GM11168 (cell line): ENCODE data around the gene GNAS-AS1.
"Not testable (repeated sequence)": the region's sequence is repeated elsewhere in the genome, so short reads cannot be mapped to it uniquely, and the experiment has no call there.

Source experiments
- in situ Hi-C: fragments of 300-500 bp; cut with MboI; formaldehyde crosslinking; loops from one replicate; pipeline ENCODE4 v1.12.0; 2022; ENCODE audit warnings: low sequenced_read_pairs; ENCODE audit not compliant: unreplicated experiment

GNAS-AS1 gene

DNA sequence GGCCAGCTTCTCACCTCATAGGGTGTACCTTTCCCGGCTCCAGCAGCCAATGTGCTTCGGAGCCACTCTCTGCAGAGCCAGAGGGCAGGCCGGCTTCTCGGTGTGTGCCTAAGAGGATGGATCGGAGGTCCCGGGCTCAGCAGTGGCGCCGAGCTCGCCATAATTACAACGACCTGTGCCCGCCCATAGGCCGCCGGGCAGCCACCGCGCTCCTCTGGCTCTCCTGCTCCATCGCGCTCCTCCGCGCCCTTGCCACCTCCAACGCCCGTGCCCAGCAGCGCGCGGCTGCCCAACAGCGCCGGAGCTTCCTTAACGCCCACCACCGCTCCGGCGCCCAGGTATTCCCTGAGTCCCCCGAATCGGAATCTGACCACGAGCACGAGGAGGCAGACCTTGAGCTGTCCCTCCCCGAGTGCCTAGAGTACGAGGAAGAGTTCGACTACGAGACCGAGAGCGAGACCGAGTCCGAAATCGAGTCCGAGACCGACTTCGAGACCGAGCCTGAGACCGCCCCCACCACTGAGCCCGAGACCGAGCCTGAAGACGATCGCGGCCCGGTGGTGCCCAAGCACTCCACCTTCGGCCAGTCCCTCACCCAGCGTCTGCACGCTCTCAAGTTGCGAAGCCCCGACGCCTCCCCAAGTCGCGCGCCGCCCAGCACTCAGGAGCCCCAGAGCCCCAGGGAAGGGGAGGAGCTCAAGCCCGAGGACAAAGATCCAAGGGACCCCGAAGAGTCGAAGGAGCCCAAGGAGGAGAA is 10.5 kb downstream of the GNAS-AS1 start:
- in situ Hi-C loops: no loop called here

DNA sequence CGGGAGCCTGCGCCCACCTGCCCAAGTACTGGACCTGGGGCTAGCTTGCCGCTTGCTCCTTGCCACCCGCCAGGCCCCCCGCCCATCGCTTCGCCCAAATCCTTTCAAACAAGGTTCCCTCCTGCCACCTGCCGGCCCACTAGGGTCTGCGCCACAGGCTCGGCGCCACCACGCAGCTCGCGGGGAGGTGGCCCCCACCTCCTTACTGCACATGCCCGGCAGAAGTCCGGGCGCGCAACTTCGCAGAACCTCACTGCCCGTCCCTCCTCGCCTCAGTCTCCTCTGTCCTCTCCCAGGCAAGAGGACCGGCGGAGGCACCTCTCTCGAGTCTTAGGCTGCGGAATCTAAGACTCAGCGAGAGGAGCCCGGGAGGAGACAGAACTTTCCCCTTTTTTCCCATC is 11.2 kb downstream of the GNAS-AS1 start:
- in situ Hi-C loops: no loop called here

DNA sequence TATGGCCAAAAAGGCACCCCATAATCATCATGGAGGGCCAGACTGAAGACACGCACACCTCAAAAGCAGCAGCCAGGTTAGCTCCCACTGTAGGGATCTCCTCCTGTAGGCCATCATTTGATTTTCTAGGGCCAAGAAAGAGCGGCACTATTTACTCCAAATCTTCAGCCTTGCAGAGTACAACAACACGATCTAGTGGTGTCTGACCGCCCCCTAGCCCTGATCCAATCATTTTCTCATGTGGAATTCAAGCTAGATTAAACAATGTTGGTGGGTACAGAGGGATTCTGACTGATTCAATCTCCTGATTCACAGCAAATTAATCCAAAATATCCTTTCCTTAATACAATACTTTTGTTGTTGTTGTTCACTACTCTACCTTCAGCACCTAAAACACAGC is 12.5 kb downstream of the GNAS-AS1 start:
- in situ Hi-C loops: no loop called here

DNA sequence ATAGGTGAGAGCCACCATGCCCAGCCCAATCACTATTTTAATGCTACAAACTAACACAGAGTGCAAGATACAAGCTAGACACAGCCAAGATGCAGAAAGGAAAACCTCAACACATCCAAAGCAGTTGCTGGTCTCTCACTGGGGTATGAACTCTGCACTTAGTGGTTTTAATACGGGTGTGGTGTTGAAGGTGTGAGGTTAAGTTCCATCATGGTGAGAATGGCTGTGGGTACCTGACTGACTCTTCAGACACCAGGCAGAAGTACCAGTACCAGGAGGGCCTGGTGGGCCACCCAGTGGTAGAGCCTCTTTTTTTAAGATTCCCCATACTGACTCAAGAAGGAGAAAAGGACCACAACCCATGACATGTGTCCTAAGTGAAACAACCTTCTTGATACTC is 13.0 kb downstream of the GNAS-AS1 start:
- in situ Hi-C loops: no loop called here

DNA sequence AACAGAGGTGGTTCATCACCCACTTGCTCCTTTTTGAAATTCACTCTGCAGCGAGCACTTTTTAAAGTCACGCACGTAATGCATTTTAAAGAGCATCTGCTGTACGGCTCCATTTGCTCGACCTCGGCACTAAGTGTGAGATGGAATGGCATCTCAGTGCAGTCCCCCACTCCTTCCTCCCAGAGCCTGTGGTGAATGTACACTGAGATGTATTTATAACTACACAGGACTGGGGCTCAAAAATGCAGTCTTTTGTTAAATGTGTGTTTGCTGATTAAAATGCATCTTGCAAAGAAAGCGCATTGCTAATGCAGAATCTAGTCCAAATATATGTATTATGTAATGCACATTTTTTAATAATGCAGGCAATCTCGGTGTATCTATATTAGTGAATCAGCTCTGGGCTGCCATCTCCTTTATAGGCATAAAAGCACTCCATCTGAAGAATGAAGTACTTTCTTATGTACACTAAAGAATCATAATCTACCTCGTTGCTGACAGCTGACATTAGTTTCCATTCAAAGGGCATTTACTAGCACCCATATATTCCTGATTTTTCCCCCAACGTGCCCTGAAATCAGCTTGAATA is 14.0 kb downstream of the GNAS-AS1 start:
- in situ Hi-C loops: no loop called here

DNA sequence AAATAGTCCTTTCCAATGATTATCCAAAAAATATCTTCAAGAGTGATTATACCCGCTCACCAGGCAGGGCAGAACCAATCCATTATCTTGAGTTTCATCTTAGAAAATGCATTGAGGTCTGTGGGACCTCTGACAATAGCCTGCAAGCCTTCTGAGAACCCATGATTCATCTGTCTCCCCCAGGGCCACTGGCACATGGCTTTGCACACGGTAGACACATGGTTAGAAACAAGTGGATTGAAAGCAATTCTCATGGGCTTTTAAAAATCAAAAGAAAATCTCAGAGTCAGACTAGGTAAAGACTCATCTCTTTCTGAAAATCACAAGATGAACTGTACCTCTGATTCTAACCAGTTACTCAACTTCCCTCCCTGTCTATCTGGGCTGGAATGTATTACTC is 15.5 kb downstream of the GNAS-AS1 start:
- in situ Hi-C loops: no loop called here

DNA sequence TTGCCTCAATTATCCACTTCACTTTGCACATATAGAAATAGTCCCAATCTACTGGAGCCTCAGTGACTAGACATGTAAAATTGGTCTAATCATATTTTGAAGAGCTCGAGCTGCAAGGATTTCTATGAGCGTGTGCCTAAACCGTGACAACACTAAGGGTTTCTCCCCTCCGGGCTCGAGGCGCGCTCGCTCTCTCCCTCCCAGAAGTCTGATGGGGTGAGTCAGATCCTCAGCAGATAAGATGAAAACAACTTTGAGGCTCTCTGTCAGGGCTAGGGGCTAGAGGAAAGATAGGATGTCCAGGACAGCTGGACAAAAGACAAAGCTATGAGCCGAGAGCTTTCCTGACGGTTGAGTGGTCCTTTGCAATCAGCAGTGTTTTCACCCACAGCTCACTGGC is 16.8 kb downstream of the GNAS-AS1 start:
- in situ Hi-C loops: no loop called here

DNA sequence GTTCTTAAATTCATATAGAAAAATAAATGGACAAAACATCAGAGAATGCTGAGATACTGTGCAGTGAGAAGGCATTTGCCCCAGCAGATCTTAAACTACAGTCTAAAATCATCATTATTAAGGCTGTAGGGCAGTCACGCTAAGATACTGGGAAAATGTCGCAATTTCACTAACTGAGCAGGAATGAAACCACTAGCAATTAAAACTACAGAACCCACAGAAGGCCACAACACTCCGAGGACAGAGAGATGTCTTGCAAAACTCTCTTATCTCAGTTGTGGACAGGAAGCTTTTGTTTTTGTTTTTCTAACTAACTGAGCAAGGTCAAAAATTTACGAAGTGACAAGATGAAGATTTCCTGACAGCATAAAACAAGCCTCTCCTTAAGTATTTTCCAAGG is 18.2 kb downstream of the GNAS-AS1 start:
- in situ Hi-C loops: no loop called here

DNA sequence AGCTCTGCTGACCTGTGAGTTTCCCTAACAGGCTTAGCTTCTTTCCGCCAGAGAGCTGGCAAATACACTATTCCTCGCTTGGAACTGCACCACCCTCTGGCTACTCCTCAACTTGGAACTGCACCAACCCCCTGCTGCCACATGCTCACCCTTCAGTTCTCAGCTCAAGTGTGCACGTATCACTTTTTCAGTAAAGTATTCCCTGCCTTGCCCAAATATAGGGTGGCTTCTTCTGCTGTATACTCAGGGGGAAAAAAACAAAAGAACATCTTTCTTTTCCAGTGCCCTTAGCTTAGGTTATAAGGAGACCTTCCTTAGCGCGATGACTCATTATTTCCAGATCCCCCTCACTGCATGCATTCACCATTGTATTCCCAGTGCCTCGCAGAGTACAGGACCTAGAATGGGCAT is 21.2 kb downstream of the GNAS-AS1 start:
- in situ Hi-C loops: no loop called here

DNA sequence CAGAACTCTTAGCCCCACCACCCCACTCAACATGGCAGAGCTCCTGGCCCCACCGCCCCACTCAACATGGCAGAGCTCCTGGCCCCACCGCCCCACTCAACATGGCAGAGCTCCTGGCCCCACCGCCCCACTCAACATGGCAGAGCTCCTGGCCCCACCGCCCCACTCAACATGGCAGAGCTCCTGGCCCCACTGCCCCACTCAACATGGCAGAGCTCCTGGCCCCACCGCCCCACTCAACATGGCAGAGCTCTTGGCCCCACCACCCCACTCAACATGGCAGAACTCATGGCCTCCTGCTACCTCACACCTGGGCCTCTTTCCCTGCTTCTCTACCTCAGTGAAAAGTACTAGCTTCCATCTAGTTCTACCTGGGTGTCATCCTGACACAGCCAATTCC is 21.9 kb downstream of the GNAS-AS1 start:
- in situ Hi-C loops: not testable (repeated sequence)

DNA sequence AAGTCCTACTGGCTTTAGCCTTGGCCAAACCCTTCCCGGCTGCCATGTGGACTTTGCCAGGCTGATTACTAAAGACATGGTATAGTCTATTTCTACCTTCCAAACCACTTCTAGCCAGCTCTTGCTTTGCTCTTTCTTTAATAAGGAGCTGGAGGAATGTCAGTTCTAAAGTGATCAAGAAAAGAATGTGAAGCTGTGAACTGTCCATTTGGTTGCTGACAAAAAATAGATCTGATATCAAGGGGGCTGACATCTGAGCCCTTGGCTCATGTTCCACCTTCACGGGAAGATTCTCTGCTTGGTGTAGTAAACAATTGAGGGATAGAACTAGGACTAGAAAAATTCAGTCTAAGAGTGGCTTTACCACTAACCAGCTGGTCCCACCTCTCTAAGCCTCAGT is 22.6 kb downstream of the GNAS-AS1 start:
- in situ Hi-C loops: no loop called here

DNA sequence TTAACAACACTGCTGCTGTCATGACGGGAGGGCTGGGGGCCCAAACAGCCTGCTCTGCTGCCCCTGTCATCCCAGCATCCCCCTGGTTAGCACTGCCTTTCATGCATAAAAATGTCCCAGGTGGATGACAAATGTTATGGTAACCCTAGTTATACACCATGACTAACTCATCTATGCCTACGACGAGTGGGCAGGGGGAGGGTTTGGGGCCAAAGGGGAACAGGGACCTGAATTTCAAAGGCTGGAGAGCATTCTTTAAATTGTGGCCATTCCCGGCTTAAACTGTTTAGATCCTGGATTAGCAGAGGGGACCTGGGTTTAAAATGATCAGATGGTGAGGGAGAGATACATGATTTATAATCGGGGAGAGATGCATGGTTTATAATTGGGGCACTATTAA is 24.4 kb downstream of the GNAS-AS1 start:
- in situ Hi-C loops: no loop called here

DNA sequence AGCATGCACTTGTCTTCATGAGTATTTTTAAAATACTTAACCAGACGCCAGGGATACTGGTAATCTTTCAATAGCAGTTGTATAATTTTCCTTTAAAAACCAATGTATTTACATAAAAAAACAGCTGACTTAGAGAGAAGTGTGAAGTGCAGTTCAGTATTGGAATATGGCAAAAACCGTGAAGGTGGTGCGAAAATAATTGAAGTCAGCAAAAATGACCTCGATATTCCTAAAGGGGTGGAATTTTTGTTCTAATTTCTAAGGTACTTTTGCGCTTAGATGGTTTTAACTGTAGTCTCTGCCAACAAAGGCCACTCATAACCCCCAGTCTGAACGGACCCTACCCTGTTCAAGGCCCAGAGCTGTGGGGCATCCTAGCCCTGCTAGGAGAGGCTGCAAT is 25.3 kb downstream of the GNAS-AS1 start:
- in situ Hi-C loops: no loop called here

DNA sequence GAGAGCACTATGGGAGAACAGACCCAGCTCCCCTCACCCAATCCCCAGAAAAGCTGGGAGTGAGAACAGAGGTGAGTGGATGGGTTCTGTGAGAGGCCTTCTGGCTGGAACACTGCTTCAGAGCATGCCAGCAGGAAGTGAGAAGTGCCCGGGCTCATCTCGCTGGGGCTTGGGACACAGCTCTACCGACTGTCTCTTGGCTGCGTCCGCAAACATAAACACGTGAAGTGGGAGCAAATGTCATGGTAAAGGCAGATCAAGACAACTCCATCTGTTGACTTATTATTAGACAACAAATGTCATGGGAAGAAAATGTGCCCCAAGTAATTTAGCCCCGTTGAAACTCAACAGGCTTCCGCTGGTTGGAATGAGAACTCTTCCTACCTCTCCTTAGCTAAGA is 25.9 kb downstream of the GNAS-AS1 start:
- in situ Hi-C loops: no loop called here

DNA sequence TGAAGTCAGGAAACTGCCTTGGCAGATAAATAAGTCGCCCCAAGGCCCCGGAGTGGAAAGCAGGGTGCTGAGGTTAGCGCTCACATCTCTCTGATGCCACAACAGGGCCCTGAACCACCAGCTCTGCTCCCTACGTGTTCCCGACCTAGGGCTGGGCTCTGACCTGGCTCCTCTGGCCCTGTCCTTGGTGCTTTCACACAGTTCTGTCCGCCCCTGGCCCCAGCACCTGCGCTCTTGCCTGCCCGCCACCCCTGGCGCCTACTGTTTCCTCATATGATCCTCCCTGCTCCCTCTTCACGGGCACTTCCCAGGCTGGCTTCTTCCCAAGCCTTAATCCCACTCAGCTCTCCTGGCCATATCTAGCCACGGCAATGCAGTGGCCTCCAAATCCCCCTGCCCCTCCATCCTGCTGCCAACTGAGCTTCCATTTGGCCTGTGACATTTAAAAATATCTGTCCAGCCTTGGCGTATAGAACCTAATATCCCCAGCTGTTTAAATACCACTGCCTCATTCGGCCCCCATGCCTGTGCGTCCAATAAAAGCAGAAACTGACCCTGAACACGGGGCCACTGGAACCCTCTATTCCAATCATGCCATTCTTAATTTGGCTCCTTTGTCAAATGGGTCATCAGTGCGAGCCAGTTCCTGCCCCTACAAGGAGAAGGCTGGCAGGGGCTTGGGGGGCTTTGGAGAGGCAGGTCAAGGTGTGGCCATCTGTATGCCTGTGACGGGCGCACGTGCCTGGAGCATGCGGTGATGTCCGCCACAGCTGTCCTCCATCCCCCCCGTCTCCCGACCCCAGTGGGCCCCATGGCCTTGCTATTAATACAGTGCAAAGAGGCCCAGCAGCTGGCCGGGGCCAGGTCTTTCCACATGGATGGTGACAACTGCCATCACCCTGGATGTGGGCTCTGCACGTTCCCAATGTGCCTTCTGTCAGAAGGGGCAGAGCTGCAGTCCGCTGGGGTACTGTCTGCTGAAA is 27.7 kb downstream of the GNAS-AS1 start:
- in situ Hi-C loops: no loop called here

DNA sequence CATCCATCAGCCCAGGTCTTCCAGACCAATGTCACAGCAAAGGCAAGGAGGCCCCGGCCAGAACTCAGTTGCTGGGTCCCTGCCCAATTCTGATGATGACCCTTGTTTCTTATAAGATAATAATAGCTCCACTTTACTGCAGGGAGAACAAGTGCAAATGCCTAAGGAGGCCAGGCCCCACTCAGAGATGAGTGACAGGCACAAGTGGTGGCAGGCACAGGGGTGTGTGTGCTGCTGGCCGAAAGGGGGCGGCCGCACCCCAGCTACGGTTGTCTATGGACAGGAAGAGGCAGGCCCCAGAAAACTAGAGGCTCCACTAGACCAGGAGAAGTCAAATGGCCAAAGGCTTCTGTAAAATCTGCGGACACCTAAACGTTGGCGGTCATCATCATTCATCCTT is 28.6 kb downstream of the GNAS-AS1 start:
- in situ Hi-C loops: no loop called here

DNA sequence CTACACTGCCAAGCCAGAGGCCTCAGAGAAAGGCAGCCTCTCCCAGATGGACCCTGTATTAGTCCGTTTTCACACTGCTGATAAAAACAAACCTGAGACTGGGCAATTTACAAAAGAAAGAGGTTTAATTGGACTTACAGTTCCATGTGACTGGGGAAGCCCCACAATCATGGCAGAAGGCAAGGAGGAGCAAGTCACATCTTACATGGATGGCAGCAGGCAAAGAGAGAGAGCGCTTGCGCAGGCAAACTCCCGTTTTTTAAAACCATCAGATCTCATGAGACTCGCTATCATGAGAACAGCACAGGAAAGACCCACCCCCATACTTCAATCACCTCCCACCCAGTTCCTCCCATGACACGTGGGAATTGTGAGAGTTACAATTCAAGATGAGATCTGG is 30.2 kb downstream of the GNAS-AS1 start:
- in situ Hi-C loops: not testable (repeated sequence)

DNA sequence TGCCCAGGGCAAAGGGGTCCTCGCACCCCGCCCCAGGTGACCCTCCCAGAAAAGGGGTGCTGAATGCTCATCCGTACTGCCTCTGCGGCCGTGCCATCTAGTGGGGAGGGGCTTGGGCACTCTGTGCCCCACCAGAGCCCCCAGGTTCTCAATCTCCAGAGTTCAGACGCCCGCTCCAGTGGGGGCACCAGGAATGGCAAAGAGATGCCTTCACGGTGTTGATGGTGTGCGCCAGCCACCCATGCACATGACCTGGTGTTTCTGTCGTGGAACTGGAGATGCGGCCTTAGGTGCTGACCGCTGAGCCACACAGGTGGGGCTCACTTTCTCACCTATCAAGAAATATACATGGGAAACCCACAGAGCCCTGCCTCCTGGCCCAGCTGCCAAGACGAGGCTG is 30.8 kb downstream of the GNAS-AS1 start:
- in situ Hi-C loops: no loop called here

DNA sequence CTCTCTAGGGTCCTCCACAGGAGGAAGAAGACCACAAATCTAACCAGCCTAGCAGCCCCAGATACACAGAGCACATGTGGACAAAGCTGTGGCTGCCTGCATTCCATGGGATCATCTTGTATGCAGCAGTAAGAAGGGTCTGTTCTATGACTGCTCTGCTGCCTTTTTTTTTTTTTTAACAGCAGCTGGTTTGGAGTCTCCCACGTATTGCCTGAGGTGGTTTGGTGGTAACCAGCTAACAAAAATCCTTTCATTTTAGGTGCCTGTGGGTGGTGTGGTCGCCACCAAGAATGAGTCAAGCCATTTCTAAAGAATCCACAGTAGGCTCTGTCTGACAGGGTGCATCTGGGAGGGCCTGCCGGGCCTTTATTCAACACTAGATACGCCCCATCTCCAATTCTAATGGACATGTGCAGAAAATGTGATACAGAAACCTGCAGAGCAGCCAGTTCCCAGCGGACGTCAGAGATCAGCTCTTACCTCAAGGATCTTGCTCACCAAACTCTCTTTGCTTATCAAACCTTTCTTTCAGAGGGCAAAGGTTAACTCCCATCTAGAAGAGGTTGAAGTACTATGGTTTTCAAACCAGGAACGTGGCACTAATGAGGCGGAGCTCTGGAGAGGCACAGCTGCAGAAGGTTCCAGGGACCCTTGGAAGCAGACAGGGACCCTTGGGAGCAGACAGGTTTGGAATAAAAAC is 32.0 kb downstream of the GNAS-AS1 start:
- in situ Hi-C loops: no loop called here

DNA sequence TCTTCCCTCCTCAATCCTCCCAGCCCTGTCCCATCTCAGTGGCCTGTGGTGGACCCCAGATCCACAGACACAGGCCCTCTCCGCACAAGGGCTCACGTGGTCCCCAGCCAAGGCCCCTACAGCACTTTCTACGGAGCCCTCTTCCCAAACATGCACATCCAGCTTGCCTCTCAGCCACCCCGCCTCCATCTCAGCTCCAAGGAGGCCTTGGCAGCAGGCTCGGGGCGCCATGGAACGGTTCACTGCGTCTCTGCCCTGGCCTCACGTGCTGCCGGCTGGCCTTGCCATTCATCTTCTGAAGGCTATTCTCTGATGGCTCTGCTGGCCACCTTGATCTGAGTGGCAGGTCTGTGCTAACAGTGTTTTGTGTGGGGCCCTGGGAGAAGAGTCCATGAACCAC is 33.0 kb downstream of the GNAS-AS1 start:
- in situ Hi-C loops: no loop called here
